Activated CD8-positive, alpha-beta memory T cell treated with anti-CD3 and anti-CD28 coated beads, Interleukin-2, amount 50 U/mL, for 4 hours (primary cell): ENCODE measurements around the gene IRF7.
A peak's percentile ranks its signal among the peaks of the same experiment; 100 is the strongest.

Experiments used
- DNase-seq: peaks from one replicate; pipeline ENCODE4 v3.0.0-alpha.2; 2020

IRF7 gene

DNA sequence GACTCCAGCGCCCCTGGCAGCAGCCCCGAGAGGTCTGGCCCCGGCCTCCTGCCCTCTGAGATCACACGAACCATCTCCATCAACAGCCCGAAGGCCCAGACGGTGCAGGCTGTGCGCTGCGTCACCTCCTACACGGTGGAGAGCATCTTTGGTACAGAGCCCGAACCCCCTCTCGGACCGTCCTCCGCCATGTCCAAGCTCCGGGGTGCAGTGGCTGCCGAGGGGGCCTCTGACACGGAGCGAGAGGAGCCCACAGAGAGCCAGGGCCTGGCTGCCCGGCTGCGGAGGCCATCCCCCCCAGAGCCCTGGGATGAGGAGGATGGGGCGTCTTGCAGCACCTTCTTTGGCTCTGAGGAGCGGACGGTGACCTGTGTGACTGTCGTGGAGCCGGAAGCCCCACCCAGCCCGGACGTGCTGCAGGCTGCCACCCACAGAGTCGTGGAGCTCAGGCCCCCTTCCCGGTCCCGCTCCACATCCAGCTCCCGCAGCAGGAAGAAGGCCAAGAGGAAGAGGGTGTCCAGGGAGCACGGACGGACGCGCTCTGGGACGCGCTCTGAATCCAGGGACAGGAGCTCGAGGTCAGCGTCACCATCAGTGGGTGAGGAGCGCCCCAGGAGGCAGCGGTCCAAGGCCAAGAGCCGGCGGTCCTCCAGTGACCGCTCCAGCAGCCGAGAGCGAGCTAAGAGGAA is 7.6 kb downstream of the IRF7 start:
- no peak for DNase-seq

DNA sequence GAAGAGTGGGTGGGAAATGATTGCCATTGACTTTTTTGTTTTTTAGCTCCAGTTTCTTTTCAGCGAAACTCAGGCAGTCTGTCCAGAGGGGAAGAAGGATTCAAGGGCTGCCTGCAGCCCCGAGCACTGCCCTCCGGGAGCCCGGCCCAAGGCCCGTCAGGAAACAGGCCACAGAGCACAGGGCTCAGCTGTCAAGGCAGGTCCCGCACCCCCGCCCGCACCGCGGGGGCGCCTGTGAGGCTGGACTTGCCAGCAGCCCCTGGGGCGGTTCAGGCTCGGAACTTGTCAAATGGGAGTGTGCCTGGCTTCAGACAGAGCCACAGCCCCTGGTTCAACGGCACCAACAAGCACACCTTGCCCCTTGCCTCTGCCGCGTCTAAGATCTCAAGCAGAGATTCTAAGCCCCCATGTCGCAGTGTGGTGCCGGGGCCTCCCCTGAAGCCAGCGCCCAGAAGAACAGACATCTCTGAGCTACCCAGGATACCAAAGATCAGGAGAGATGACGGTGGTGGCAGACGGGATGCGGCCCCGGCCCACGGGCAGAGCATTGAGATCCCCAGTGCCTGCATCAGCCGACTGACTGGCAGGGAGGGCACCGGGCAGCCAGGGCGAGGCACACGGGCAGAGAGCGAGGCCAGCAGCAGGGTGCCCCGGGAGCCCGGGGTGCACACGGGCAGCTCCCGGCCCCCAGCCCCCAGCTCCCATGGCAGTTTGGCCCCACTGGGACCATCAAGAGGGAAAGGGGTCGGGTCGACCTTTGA is 8.6 kb downstream of the IRF7 start:
- DNase-seq: no peak

DNA sequence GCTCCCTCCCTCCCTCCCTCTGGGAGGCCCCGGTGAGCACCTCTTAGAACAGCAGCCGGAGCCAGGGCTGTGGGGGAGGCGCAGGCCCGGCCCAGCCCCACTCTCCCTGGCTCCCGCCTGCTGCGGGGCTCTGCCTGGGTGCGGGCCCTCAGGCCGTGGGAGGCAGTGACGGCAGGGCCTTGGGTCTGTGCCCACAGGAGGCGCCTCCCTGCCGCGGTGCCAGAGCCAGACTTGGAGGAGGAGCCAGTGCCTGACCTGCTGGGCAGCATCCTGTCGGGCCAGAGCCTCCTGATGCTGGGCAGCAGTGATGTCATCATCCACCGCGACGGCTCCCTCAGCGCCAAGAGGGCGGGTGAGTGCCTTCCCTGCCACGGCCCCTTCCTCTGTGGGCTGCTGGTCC is 9.5 kb downstream of the IRF7 start:
- no peak for DNase-seq

GRCh38 chr11:605286-606129 is 10.2 kb downstream of the IRF7 start:
- DNase-seq: no peak

GRCh38 chr11:603154-603553 is 12.6 kb downstream of the IRF7 start:
- DNase-seq: no peak

GRCh38 chr11:601573-602245 is 14.0 kb downstream of the IRF7 start:
- no peak for DNase-seq

DNA sequence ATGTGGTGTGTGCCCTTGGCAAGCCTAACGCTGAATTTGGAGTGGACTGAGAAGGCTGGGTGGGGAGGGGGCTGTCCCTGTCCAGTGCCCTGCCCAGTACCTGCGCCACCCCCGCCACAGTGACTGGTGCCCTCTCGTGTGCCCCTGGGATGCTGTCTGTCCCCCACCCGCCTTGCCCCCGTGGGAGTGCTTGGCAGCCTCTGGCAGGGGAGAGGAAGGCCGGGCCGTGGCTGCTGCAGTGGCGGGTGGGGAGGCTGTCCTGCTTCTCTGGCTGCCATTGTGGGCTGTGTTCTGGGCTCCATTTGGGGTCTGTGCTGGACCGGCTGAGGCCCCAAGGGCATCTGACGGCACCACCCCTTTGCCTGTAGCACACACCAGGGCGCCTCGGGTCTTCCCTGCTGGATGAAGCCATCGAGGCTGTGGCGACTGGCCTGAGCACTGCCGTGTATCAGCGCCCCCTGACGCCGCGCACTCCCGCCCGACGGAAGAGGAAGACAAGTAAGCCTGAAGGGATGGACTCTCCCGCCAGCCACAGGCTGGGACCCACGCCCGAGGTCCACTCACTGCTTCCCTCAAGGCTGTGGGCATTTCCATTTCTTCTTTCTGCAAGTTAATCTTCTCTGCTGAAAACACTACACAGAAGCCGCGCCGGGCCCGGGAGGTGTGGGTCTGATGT is 17.6 kb downstream of the IRF7 start:
- no peak for DNase-seq

DNA sequence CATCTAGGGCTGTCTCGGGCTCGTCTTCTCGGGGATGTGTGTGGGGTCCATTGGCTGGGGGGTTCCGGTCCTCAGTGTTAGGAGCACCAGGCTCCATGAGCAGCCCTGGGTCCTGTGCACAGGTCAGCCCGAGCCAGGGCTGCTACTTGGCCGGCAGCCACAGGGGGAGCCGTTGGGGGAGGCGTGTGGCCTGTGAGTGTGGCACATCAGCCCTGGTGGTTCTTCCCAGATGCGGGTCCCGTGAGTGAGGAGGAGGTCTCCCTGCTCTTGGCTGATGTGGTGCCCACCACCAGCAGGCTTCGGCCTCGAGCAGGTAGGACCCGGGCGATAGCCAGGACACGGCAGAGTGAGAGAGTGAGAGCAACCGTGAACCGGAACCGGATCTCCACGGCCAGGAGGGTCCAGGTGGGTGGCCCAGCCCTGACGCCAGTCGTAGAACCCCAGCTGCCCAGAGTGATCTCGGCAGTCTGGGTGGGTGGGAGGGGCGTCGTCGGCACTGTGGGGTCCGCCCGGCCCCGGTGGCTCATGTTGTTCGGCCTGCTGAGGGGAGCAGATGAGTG is 18.5 kb downstream of the IRF7 start:
- no peak for DNase-seq

DNA sequence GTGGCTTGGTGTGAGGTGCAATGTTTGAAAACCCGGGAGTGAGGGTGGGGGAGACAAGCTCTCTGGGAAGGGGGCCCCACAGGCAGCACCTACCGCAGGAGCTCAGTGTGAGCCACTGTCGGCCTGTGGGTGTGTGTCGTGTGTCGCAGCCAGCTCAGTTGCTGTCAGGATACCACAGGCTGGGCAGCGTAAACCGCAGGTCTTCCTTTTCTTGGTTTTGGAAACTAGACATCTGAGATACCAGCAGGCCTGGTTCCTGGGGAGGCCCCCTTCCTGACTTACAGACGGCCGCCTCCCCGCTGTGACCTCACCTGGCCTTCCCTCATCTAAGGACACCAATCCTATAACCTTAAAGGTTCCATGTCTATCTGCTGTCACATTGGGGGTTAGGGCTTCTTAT is 19.4 kb downstream of the IRF7 start:
- DNase-seq: no peak

GRCh38 chr11:595400-595799 is 20.4 kb downstream of the IRF7 start:
- no peak for DNase-seq

DNA sequence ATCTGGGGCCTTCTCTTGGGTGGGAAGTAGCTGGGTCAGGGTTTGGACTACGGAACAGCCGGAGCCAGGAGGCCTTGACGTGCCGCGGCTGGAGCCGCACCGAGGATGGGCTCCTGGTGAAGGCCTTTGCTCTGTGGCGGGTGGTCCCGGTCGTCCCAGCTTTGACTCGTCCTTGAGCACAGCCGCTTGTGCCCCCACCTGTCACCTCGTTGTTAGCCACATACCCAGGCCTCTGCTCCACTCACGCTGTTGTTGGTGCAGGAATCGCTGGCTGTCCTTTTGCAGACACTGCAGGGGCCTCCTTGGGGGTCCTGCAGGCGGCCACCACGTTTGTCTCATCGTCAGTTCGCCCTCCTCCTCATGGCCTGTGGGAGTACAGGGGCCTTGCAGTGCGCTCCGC is 22.4 kb downstream of the IRF7 start:
- no peak for DNase-seq

GRCh38 chr11:592918-593317 is 22.8 kb downstream of the IRF7 start:
- DNase-seq: no peak

- DNase-seq: no peak
Measured at GRCh38 chr11:592501-592900, 23.2 kb downstream of the IRF7 start.

DNA sequence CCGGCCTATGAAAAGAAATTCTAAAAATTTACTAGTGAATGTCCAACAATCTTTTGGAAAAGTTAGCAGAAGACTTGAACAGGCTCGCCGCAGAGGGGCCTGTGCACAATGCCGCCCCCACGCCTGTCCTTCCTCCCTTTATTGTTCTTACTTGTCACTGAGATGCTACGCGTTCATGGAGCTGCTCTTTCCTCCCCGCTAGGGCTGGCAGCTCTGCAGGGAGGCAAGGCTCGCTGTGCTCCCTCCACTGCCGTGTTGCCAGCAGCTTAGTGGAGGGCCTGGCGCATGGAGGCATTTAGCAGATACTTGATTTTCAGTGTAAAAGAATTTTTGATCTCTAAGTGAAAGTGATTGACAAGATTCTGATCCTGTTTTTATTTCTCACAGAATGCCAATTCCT is 24.8 kb downstream of the IRF7 start:
- no peak for DNase-seq

DNA sequence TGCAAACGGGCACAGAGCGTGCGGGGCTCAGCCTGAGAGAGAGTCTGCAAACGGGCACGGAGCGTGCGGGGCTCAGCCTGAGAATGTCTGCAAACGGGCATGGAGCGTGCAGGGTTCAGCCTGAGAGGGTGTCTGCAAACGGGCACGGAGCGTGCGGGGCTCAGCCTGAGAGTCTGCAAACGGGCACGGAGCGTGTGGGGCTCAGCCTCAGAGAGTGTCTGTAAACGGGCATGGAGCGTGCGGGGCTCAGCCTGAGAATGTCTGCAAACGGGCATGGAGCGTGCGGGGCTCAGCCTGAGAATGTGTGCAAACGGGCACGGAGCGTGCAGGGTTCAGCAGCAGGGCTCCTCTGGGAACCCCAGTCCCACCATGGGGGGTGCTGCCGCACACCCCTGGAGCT is 26.0 kb downstream of the IRF7 start:
- no peak for DNase-seq

DNA sequence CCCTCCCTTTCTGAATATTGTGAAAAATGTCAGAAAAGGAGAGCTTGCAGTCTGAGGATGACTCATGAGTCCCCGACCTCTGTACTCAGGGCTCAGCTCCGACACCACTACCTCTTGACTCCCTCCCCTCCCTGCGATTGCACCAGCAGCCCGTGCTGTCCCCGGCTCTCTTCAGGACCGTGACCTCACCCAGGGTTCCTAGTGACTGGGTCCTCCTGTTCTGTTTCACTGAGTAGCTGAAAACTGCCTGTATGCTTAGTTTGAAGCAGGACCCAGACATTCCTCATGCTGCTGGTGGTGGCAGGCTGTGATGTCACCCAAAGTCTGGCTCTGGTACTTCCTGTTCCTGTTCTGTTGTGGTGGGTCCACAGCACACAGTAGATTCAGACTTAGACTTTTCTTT is 27.8 kb downstream of the IRF7 start:
- peak; percentile 79 for DNase-seq

GRCh38 chr11:587546-587945 is 28.2 kb downstream of the IRF7 start:
- no peak for DNase-seq

- DNase-seq: no peak
Measured at GRCh38 chr11:586376-587316, 29.1 kb downstream of the IRF7 start.

DNA sequence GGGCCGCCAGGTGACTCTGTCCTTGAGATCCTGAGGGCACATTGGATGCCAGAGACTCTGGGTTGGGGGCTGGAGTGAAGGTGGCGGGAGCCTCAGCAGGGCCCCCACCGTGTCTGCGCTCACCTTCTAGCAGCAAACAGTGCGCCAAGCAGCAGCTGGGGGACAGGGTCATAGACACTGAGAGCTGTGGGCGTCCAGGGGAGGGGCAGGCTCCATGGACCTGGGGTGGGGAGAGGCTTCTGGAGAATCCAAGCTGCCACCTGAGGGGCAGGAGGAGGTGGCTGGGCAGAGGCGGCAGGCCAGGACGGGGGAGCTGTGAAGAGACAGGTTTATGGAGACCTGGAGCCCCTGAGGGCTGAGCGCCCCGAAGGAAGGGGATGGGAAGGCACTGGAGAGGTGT is 31.5 kb downstream of the IRF7 start:
- no peak for DNase-seq

- DNase-seq: no peak
Measured at GRCh38 chr11:581752-582151, 34.0 kb downstream of the IRF7 start.

GRCh38 chr11:581342-581741 is 34.4 kb downstream of the IRF7 start:
- DNase-seq: no peak
